HG03354 (cell line): ENCODE results near the gene ADCY9.

Experiments
- ATAC-seq: cut with Tn5 transposase; IDR thresholded peaks from one replicate; pipeline ENCODE4 v1.9.1; 2021; ENCODE audit warnings: mild to moderate bottlenecking; ENCODE audit not compliant: unreplicated experiment, poor library complexity, severe bottlenecking

ADCY9 gene

DNA sequence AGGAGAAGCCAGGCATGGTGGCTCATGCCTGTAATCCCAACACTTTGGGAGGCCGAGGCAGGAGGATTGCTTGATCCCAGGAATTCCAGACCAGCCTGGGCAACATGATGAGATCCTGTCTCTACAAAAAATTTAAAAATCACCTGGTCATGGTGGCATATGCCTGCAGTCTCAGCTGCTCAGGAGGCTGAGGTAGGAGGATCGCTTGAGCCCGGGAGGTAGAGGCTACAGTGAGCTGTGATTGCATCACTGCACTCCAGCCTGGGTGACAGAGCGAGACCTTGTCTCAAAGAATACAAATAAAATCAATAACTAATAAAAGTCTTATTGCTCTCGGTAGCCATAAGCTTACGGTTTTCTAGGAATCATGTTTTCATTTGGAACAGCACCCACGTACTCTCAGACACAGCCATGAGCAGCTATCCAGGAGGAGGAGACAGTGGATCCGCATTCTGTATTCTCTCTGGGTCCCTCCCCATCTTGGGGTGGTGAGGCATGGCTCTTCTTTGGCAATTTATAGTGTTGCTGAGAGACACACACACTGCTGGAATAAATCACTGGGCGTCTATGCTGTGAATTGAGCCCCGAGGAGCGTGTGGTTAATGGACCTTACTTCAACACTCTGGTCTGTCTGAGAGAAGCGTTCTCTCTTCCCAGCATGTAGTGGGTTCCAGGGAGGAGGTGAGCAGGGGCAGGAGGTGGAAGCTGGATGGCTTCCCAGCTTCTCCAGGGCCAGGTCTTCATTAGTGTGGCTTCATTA is 8.5 kb upstream of the ADCY9 start:
- ATAC-seq = no peak

DNA sequence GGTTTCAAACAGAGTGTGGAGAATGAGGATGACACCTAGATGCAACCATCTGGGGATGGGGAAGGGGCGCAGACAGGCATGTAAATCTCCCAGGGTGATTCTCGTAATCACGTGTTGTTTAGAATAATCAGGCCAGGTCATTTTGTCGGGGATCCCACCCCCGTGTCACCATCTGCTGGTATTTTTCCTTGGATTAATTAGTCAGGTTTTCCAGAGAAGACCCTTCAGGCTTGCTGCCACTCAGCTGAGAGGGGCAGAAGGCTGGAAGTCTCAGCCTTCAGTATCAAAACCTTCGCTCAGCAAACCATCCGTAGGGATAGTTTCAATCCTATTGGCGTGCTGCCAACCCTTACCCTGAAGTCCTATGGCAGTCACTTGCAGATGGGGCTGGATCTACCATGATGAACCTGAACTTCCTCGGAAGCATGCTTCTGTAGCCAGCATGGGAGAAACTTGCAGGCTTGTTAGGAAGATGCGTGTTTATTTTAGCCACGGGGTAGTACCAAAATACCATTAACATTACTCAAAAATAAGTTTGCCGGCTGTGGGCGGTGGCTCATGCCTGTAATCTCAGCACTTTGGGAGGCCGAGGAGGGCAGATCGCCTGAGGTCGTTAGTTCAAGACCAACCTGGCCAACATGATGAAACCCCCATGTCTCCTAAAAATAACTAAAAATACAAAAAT is 7.5 kb upstream of the ADCY9 start:
- ATAC-seq = no peak

- no peak for ATAC-seq
Observed at GRCh38 chr16:4120176-4120575, 3.9 kb upstream of the ADCY9 start.

DNA sequence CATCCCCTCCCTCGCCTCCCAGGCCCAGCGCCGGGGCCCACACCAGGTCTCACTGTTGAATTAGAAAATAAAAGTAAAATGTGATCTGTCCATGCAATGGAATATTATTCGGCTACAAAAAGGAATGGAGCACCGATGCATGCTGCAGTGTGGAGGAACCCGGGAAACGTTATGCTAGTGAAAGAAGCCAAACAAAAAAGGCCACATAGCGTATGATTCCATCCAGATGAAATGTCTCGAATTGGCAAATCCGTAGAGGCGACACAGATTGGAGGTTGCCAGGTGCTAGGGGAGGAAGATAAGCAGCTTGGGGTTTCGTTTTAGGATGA is 972 bp upstream of the ADCY9 start:
- no peak for ATAC-seq

GRCh38 chr16:4115949-4116318 is 308 bp downstream of the ADCY9 start:
- ATAC-seq = no peak

DNA sequence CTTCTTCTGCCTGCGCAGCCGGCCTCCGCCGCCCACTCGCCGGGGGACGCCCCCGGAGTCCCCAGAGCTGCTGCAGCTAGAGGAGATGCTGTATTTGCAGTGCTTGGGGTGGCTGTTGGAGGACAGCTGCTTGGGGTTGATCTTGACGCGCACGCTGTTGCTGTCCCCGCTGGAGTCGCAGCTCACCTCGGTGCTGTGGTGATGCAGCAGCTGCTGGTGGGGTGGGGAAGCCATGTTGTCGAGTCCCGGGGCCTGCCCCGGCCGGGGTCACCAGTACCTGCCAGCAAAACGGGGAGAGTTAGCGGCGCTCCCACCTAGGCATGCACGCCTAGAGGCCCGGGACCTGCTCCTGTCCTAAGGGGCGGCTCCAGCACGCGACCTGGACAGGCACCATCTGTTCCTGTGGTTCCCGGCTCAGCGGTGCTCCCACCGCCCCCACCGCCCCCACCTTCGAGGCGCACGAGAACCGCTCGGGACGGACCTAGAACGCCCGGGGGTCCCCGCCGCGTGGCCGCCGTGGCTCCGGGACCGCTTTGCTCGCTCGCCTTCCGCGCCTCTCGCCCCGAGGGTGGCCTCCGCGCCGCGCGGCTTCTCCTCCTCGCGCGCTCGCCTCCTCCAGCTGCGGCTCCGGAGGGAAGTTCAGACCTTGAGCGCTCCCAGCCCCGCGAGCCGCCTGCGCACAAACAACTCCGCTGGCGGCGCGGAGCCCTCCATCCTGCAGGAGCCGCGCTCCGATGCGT is 863 bp downstream of the ADCY9 start:
- ATAC-seq = peak; percentile 42

- no peak for ATAC-seq
Observed at GRCh38 chr16:4114257-4115208, 1.7 kb downstream of the ADCY9 start.

DNA sequence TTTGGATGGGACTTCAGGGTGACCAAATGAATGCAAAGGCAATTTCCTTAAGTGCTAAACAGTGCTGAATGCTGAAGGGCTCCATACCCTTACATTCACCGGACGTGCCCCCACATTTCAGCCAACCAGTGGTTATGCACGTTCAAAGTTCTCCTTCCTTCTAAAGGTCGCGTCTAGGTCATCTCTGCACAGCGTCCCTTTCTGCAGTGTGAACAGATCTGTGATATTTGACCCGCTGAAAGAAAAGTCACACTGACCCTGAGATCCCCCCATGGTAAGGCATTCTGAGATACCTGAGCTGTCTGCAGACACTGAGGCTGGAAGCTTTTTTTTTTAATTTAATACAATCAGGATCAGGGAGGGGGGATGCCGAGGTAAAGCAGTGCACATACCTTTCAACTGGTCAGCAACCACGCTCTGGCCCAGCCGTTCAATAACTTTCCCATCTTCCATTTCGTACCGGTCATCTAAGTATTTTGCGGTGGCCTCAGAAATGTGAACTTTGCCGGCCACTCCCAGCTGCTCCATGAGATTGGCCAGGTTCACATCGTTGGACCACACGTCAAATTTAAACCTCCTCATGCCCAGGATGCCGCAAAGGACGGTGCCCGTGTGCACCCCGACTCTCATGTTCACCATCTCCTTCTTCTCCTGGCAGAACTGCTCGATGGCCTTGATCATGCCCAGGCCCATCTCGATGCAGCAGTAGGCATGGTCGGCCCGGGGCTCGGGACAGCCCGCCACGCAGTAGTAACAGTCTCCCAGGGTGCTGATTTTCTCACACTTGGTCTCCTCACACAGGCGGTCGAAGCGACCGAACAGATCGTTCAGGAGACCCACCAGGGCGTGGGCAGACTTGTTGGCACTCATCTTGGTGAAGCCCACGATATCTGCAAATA is 2.6 kb downstream of the ADCY9 start:
- no peak for ATAC-seq

DNA sequence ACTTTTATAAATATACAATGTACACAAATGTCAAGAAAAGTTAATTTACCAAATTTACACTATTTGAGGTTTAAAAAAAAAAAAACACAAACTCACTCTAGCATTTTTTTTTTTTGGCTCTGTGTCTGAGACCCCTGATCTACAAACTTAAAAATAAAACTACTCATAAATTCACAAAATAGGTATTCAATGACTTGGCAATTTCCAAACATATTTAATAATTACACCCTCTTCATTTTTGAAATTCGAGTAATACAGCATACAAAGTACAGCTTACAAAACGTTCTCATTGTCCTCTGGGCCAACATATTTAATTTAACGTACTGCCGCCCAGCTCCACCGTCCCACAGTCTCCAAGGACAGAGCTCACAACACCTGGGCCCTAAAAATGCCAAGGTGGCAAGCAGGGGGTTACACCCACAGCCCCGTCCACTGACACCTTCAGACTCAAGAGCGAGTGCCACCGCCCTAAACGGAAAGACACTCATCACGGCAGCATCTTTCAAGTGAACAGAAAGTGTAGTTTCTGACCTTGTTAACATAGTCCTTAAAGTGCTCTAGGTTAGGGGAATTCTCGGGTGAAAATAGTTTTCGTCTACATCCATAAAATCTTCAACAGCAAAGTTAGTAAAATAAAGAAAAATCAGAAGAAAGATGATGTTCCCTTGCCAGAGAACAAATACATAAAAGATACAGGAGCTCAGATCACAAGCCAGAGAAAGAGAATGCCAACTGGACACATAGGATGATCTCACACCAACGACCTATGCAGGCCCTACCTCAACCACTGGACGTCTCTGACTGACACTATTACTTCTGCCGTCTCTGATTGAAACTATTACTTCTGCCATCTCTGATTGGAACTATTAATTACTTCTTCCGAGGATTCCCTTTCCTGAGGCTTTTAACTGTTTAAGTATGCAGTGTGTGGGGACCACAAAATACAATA is 4.2 kb downstream of the ADCY9 start:
- ATAC-seq = no peak

- ATAC-seq = no peak
Observed at GRCh38 chr16:4110680-4111079, 5.6 kb downstream of the ADCY9 start.

GRCh38 chr16:4110065-4110464 is 6.2 kb downstream of the ADCY9 start:
- no peak for ATAC-seq

GRCh38 chr16:4109250-4109736 is 6.9 kb downstream of the ADCY9 start:
- ATAC-seq = no peak

- no peak for ATAC-seq
Observed at GRCh38 chr16:4106516-4106915, 9.7 kb downstream of the ADCY9 start.

GRCh38 chr16:4105848-4106247 is 10.4 kb downstream of the ADCY9 start:
- ATAC-seq = no peak

GRCh38 chr16:4103745-4104144 is 12.5 kb downstream of the ADCY9 start:
- ATAC-seq = no peak

DNA sequence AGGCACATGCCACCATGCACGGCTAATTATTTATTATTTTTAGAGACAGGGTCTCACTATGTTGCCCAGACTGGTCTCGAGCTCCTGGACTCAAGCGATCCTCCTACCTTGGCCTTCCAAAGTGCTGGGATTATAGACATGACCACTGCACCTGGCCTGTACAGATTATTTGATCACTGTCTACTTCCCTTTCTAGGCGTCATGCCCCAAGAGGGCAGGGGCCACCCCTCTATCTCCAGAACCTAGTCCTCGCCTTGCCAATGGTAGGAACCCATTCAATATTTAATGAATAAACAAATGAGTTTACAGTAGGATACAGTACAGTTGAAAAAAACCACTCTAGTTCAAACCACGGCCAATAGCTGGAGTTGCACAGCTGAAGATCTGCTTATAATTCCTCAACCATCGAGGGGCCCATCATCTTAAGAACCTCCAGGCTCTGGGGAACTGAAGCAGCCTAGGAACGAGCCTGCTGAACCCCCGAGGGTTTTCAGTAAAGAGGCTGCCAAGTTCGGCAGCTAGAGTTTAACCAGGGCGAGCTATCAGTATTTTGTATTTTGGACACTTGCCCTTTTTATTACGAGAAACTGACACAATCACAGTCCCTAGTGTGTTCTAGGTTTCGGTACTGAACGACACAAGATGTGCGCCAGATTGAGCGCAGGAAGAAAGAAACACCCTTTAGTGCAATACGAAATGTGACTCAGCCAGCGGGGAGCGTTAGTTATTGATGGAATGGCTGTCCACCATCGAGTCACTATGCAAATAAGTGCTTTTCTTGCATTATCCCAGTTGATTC is 14.6 kb downstream of the ADCY9 start:
- ATAC-seq = no peak

DNA sequence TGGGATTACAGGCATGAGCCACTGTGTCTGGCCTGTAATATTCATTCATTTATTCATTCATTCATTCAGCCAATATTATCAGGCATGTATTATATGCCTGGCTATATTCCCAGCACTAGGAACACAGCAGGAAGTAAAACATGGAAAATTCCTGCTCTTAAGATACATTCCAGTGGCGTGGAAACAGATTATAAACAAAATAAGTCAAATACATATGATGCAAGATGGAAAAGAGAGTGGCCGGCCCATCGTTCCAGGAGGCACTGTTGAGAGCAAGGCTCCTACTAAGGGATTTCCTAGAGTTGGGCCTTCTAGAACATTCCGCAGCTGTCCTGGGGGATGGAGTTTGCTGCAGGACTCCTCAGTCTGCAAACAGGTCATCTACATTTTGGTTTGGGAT is 17.7 kb downstream of the ADCY9 start:
- no peak for ATAC-seq
